ENCODE measurements around the gene PTPN11. TPM values are rescaled to one million over a fixed set of nuclear protein-coding genes. Genes with fewer than 3 reads are reported as not detected.
"Not testable (repeated sequence)": the region's sequence is repeated elsewhere in the genome, so short reads cannot be mapped to it uniquely, and the experiment has no call there.

The PTPN11 gene
- total and polyA plus RNA-seq, 2 donors (not counting 1 experiment from before 2014, with no cell fraction given), result 126 to 129 TPM

- no peaks in the 10 kb centered on the region for H4K20me1 ChIP-seq (ENCODE audit: control insufficient read depth, extremely low read depth, insufficient read depth, low read length)
- no peaks in the 10 kb centered on the region for H3K36me3 ChIP-seq (ENCODE audit: control insufficient read depth, insufficient read depth, low read length)
- no peaks in the 10 kb centered on the region for H3K4me1 ChIP-seq (ENCODE audit: control insufficient read depth, extremely low read depth, insufficient read depth, low read length)
- no peak overlapping the region for H2AFZ ChIP-seq (ENCODE audit: low read length)
- H3K4me3 ChIP-seq (replicated peaks in 1 of 4; ENCODE audit: control extremely low read depth in 1 of 4, insufficient read depth in 1 of 4, low read depth in 3 of 4, low read length in 4 of 4), result no peak overlapping the region
- no peaks in the 10 kb centered on the region for H3K9me3 ChIP-seq (ENCODE audit: control insufficient read depth, insufficient read depth, low read depth, low read length)
- H3K79me2 ChIP-seq (ENCODE audit: control insufficient read depth, insufficient read depth, low read length), result no peaks in the 10 kb centered on the region
- TF ChIP-seq CTCF (conservative IDR thresholded peaks at IDR 0.05 in 1 of 2, IDR thresholded peaks at IDR 0.05 in 1 of 2; ENCODE audit: low read depth in 1 of 2, low read length in 2 of 2) (no peak), EZH2 (IDR thresholded peaks at IDR 0.05; ENCODE audit: low read length, missing control alignments) (no peak)
- no peak overlapping the region for H3K4me2 ChIP-seq (ENCODE audit: extremely low read depth, insufficient read depth, low read length)
- no peak overlapping the region for H3K27ac ChIP-seq (ENCODE audit: insufficient read depth, low read length)
- no peaks in the 10 kb centered on the region for H3K27me3 ChIP-seq (ENCODE audit: control insufficient read depth, insufficient read depth, low read length)
- no peak for DNase-seq (ENCODE audit: low read depth in 2 of 2)
- no peak overlapping the region for H3K9ac ChIP-seq (ENCODE audit: insufficient read depth, low read length)
These were observed 97.1 kb downstream of the PTPN11 start for GRCh38 chr12:112515868-112516267.

- H2AFZ ChIP-seq (ENCODE audit: low read length), result no peak overlapping the region
- no peaks in the 10 kb centered on the region for H3K36me3 ChIP-seq (ENCODE audit: control insufficient read depth, insufficient read depth, low read length)
- no peak for DNase-seq (ENCODE audit: low read depth in 2 of 2)
- H3K4me3 ChIP-seq (replicated peaks in 1 of 4; ENCODE audit: control extremely low read depth in 1 of 4, insufficient read depth in 1 of 4, low read depth in 3 of 4, low read length in 4 of 4), result no peak overlapping the region
- H3K9ac ChIP-seq (ENCODE audit: insufficient read depth, low read length), result no peak overlapping the region
- no peaks in the 10 kb centered on the region for H4K20me1 ChIP-seq (ENCODE audit: control insufficient read depth, extremely low read depth, insufficient read depth, low read length)
- no peak overlapping the region for H3K27ac ChIP-seq (ENCODE audit: insufficient read depth, low read length)
- TF ChIP-seq CTCF (conservative IDR thresholded peaks at IDR 0.05 in 1 of 2, IDR thresholded peaks at IDR 0.05 in 1 of 2; ENCODE audit: low read depth in 1 of 2, low read length in 2 of 2) (no peak), EZH2 (IDR thresholded peaks at IDR 0.05; ENCODE audit: low read length, missing control alignments) (no peak)
- no peaks in the 10 kb centered on the region for H3K79me2 ChIP-seq (ENCODE audit: control insufficient read depth, insufficient read depth, low read length)
- no peak overlapping the region for H3K4me2 ChIP-seq (ENCODE audit: extremely low read depth, insufficient read depth, low read length)
- no peaks in the 10 kb centered on the region for H3K9me3 ChIP-seq (ENCODE audit: control insufficient read depth, insufficient read depth, low read depth, low read length)
- no peaks in the 10 kb centered on the region for H3K27me3 ChIP-seq (ENCODE audit: control insufficient read depth, insufficient read depth, low read length)
- H3K4me1 ChIP-seq (ENCODE audit: control insufficient read depth, extremely low read depth, insufficient read depth, low read length), result no peaks in the 10 kb centered on the region
These were observed 99.1 kb downstream of the PTPN11 start for GRCh38 chr12:112517730-112518364.

- Histone ChIP-seq H3K36me3 (ENCODE audit: control insufficient read depth, insufficient read depth, low read length) (no peaks in the 10 kb centered on the region), H3K4me1 (ENCODE audit: control insufficient read depth, extremely low read depth, insufficient read depth, low read length) (no peaks in the 10 kb centered on the region), H3K27ac (ENCODE audit: insufficient read depth, low read length) (no peak overlapping the region), H2AFZ (ENCODE audit: low read length) (no peak overlapping the region), H3K9ac (ENCODE audit: insufficient read depth, low read length) (no peak overlapping the region), H3K27me3 (ENCODE audit: control insufficient read depth, insufficient read depth, low read length) (no peaks in the 10 kb centered on the region), H3K4me3 (replicated peaks in 1 of 4; ENCODE audit: control extremely low read depth in 1 of 4, insufficient read depth in 1 of 4, low read depth in 3 of 4, low read length in 4 of 4) (no peak overlapping the region), H4K20me1 (ENCODE audit: control insufficient read depth, extremely low read depth, insufficient read depth, low read length) (no peaks in the 10 kb centered on the region), H3K79me2 (ENCODE audit: control insufficient read depth, insufficient read depth, low read length) (no peaks in the 10 kb centered on the region), H3K9me3 (ENCODE audit: control insufficient read depth, insufficient read depth, low read depth, low read length) (no peaks in the 10 kb centered on the region), H3K4me2 (ENCODE audit: extremely low read depth, insufficient read depth, low read length) (no peak overlapping the region)
- no peak for DNase-seq (ENCODE audit: low read depth in 2 of 2)
- TF ChIP-seq EZH2 (IDR thresholded peaks at IDR 0.05; ENCODE audit: low read length, missing control alignments), result no peak
- no peak for TF ChIP-seq CTCF (conservative IDR thresholded peaks at IDR 0.05 in 1 of 2, IDR thresholded peaks at IDR 0.05 in 1 of 2; ENCODE audit: low read depth in 1 of 2, low read length in 2 of 2)
These were observed 99.6 kb downstream of the PTPN11 start for GRCh38 chr12:112518365-112518735.

GRCh38 chr12:112519841-112520340 lies 101.1 kb downstream of the PTPN11 start:
- H3K79me2 ChIP-seq (ENCODE audit: control insufficient read depth, insufficient read depth, low read length); H3K9me3 ChIP-seq (ENCODE audit: control insufficient read depth, insufficient read depth, low read depth, low read length); H4K20me1 ChIP-seq (ENCODE audit: control insufficient read depth, extremely low read depth, insufficient read depth, low read length); H3K4me2 ChIP-seq (ENCODE audit: extremely low read depth, insufficient read depth, low read length); H3K4me1 ChIP-seq (ENCODE audit: control insufficient read depth, extremely low read depth, insufficient read depth, low read length); DNase-seq (ENCODE audit: low read depth in 2 of 2); H3K9ac ChIP-seq (ENCODE audit: insufficient read depth, low read length); H3K4me3 ChIP-seq (replicated peaks in 1 of 4; ENCODE audit: control extremely low read depth in 1 of 4, insufficient read depth in 1 of 4, low read depth in 3 of 4, low read length in 4 of 4); H3K36me3 ChIP-seq (ENCODE audit: control insufficient read depth, insufficient read depth, low read length); H3K27ac ChIP-seq (ENCODE audit: insufficient read depth, low read length); H3K27me3 ChIP-seq (ENCODE audit: control insufficient read depth, insufficient read depth, low read length); H2AFZ ChIP-seq (ENCODE audit: low read length): not testable (repeated sequence)

Data from fibroblast of lung (primary cell).